Occipital lobe (tissue), 2 donors: ENCODE measurements around the gene OSBPL5. TPM values are rescaled to one million over a fixed set of nuclear protein-coding genes. Genes with fewer than 3 reads are reported as not detected.

Experiments
- small RNA-seq: library from RNA; depleted of rRNA; stranded (forward); fragments of <200 nt; gene quantifications from one replicate; pipeline ENCODE3, GENCODE V24; 2014
- total RNA-seq: library from RNA; depleted of rRNA; stranded (reverse); fragments of >200 nt; gene quantifications from one replicate; pipeline ENCODE4 v1.2.3, GENCODE V29; 2014

OSBPL5 gene
- total RNA-seq, 1 donor from 2014 or later: 31.2 TPM

Small RNA genes lying within 50 kb of the gene (small RNA-seq; reads per million reads assigned to genes)
- gene RNU1-91P: not detected

Other genes with a start within 250 kb of the OSBPL5 start
- gene PHLDA2, start 235.9 kb downstream of the OSBPL5 start, total RNA-seq: not detected
- gene NAP1L4, start 173.0 kb downstream of the OSBPL5 start, total RNA-seq: 207 TPM
- gene CARS1, start 107.9 kb downstream of the OSBPL5 start, total RNA-seq: 35.7 TPM
- not detected for gene MRGPRG, start 53.5 kb upstream of the OSBPL5 start, total RNA-seq
- not detected for gene MRGPRE, start 67.1 kb upstream of the OSBPL5 start, total RNA-seq
- 59.4 TPM for gene ZNF195, start 213.8 kb upstream of the OSBPL5 start, total RNA-seq